ENCODE results near the gene CNOT8. TPM values are rescaled to one million over a fixed set of nuclear protein-coding genes. Genes with fewer than 3 reads are reported as not detected.
"Not testable (repeated sequence)": the region's sequence is repeated elsewhere in the genome, so short reads cannot be mapped to it uniquely, and the experiment has no call there.

Gene CNOT8
- total and polyA plus RNA-seq, 4 donors, result 53.9 to 87.0 (median 68.7) TPM

DNA sequence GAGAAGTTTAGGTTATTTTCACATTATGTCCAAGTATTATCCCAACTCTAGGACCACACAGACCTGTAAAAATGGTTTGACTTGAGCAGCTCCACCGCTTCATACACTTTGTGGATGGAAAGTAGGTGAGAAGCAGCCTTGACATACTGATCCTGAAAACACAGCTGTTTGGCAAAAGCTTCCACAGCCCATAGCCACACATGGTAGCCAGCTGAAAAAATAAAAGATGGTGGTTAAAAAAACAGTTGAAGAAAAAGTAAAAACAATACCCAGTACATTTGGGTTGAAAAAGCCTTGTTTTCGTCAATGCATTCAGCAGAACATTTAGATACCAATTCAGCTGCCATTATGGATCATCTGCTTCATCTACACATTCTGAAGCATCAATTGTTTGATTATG, 42.8 kb downstream of the CNOT8 start:
- H3K36me3 ChIP-seq (ENCODE audit: control insufficient read depth in 4 of 4, insufficient read depth in 4 of 4, low read length in 4 of 4), result peaks cover 20 to 64% (median 32%) of the 10 kb centered on the region in 4 donors
- H3K9me3 ChIP-seq (ENCODE audit: control insufficient read depth in 4 of 4, insufficient read depth in 3 of 4, low read length in 3 of 4), result no peaks in the 10 kb centered on the region
- TF ChIP-seq, protein P1, sequence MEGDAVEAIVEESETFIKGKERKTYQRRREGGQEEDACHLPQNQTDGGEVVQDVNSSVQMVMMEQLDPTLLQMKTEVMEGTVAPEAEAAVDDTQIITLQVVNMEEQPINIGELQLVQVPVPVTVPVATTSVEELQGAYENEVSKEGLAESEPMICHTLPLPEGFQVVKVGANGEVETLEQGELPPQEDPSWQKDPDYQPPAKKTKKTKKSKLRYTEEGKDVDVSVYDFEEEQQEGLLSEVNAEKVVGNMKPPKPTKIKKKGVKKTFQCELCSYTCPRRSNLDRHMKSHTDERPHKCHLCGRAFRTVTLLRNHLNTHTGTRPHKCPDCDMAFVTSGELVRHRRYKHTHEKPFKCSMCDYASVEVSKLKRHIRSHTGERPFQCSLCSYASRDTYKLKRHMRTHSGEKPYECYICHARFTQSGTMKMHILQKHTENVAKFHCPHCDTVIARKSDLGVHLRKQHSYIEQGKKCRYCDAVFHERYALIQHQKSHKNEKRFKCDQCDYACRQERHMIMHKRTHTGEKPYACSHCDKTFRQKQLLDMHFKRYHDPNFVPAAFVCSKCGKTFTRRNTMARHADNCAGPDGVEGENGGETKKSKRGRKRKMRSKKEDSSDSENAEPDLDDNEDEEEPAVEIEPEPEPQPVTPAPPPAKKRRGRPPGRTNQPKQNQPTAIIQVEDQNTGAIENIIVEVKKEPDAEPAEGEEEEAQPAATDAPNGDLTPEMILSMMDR (IDR thresholded peaks at IDR 0.05; ENCODE audit: control extremely low read depth, extremely low read depth), result no peak
- 95% methylated on average over 2 of the region's 2 CpGs for WGBS, 2 donors
- H3K4me1 ChIP-seq (ENCODE audit: control insufficient read depth in 5 of 5, insufficient read depth in 5 of 5, low read length in 5 of 5), result no peaks in the 10 kb centered on the region
- DNase-seq, result no peak
- H3K4me3 ChIP-seq, result no peak overlapping the region
- H3K27me3 ChIP-seq (ENCODE audit: control insufficient read depth in 3 of 3, insufficient read depth in 3 of 3, low read length in 2 of 3), result no peaks in the 10 kb centered on the region
- no peak for ATAC-seq (ENCODE audit: insufficient read depth, low FRiP score)
- H3K9ac ChIP-seq (ENCODE audit: insufficient read depth in 1 of 2, low read length in 2 of 2), result no peak overlapping the region
- no peak overlapping the region for H3K27ac ChIP-seq (ENCODE audit: low read depth in 1 of 2, low read length in 1 of 2)

DNA sequence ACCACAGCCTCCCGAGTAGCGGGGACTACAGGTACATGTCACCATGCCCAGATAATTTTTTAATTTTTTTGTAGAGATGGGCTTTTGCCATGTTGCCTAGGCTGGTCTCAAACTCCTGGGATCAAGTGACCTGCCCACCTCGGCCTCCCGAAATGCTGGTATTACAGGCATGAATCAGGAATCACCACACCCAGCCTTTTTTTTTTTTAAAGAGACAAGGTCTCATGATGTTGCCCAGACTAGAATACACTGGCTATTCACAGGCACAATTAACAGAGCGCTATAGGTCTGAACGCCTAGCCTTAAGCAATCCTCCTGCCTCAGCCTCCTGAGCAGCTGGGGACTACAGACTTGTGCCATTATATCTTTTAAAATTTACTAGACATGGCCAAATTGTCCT, 43.5 kb downstream of the CNOT8 start:
- H3K27ac ChIP-seq (ENCODE audit: low read depth in 1 of 2, low read length in 1 of 2), result no peak overlapping the region
- TF ChIP-seq, protein P1 (IDR thresholded peaks at IDR 0.05; ENCODE audit: control extremely low read depth, extremely low read depth), result no peak
- ATAC-seq (ENCODE audit: insufficient read depth, low FRiP score) (no peak), DNase-seq (no peak)
- H3K9ac ChIP-seq (ENCODE audit: insufficient read depth in 1 of 2, low read length in 2 of 2), result no peak overlapping the region
- H3K27me3 ChIP-seq (ENCODE audit: control insufficient read depth in 3 of 3, insufficient read depth in 3 of 3, low read length in 2 of 3), result no peaks in the 10 kb centered on the region
- 92 to 98% methylated on average over 6 of the region's 6 CpGs for WGBS, 2 donors
- no peaks in the 10 kb centered on the region for H3K9me3 ChIP-seq (ENCODE audit: control insufficient read depth in 4 of 4, insufficient read depth in 3 of 4, low read length in 3 of 4)
- no peak overlapping the region for H3K4me3 ChIP-seq
- H3K4me1 ChIP-seq (ENCODE audit: control insufficient read depth in 5 of 5, insufficient read depth in 5 of 5, low read length in 5 of 5), result no peaks in the 10 kb centered on the region
- peaks cover 19 to 65% (median 36%) of the 10 kb centered on the region in 4 donors for H3K36me3 ChIP-seq (ENCODE audit: control insufficient read depth in 4 of 4, insufficient read depth in 4 of 4, low read length in 4 of 4)

DNA sequence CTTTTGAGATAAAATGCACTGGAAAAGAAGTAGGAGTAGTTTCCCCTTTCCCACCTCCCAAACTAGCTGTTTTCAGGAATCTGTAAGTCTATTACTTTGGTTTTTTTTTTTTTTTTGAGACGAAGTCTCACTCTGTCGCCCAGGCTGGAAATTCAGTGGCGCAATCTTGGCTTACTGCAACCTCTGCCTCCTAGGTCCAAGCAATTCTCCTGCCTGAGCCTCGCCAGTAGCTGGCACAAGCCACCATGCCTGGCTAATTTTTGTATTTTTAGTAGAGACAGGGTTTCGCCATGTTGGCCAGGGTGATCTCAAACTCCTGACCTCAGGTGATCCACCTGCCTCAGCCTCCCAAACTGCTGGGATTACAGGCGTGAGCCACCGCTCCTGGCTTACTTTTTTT, 47.2 kb downstream of the CNOT8 start:
- not testable (repeated sequence) for H3K4me1 ChIP-seq (ENCODE audit: control insufficient read depth in 5 of 5, insufficient read depth in 5 of 5, low read length in 5 of 5); H3K9me3 ChIP-seq (ENCODE audit: control insufficient read depth in 4 of 4, insufficient read depth in 3 of 4, low read length in 3 of 4); H3K4me3 ChIP-seq; H3K27ac ChIP-seq (ENCODE audit: low read depth in 1 of 2, low read length in 1 of 2); DNase-seq; H3K9ac ChIP-seq (ENCODE audit: insufficient read depth in 1 of 2, low read length in 2 of 2); H3K27me3 ChIP-seq (ENCODE audit: control insufficient read depth in 3 of 3, insufficient read depth in 3 of 3, low read length in 2 of 3); ATAC-seq (ENCODE audit: insufficient read depth, low FRiP score)
- 83 to 85% methylated on average over 7 of the region's 7 CpGs for WGBS, 2 donors
- H3K36me3 ChIP-seq (ENCODE audit: control insufficient read depth in 4 of 4, insufficient read depth in 4 of 4, low read length in 4 of 4), result peaks cover 23 to 46% (median 31%) of the 10 kb centered on the region in 4 donors

DNA sequence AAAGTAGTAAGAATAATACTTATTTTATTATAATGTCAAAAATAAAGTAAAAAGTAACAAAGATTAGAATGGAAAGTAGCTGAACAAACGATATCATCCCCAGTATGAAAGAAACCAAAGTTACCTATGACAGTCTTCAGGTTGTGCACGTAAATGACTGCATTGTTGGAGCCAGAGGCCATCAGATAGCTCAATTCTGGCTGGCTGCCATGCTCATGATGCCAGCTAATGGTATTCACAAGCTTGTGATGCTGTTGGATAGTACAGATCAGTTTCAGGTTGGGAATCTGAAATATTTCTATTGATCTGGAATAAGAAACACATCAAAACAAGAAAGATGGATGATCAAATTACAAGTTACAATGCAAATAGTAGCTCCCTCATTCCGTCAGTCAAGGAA, 58.4 kb downstream of the CNOT8 start:
- Histone ChIP-seq H3K27me3 (ENCODE audit: control insufficient read depth in 3 of 3, insufficient read depth in 3 of 3, low read length in 2 of 3) (no peaks in the 10 kb centered on the region), H3K27ac (ENCODE audit: low read depth in 1 of 2, low read length in 1 of 2) (no peak overlapping the region), H3K4me1 (ENCODE audit: control insufficient read depth in 5 of 5, insufficient read depth in 5 of 5, low read length in 5 of 5) (no peaks in the 10 kb centered on the region), H3K9me3 (ENCODE audit: control insufficient read depth in 4 of 4, insufficient read depth in 3 of 4, low read length in 3 of 4) (no peaks in the 10 kb centered on the region), H3K9ac (ENCODE audit: insufficient read depth in 1 of 2, low read length in 2 of 2) (no peak overlapping the region), H3K4me3 (no peak overlapping the region), H3K36me3 (ENCODE audit: control insufficient read depth in 4 of 4, insufficient read depth in 4 of 4, low read length in 4 of 4) (peaks cover 17 to 33% (median 31%) of the 10 kb centered on the region in 4 donors)
- 89 to 90% methylated on average over 3 of the region's 3 CpGs for WGBS, 2 donors
- TF ChIP-seq, protein P1 (IDR thresholded peaks at IDR 0.05; ENCODE audit: control extremely low read depth, extremely low read depth), result no peak
- DNase-seq (no peak), ATAC-seq (ENCODE audit: insufficient read depth, low FRiP score) (no peak)

Measured in lung (tissue), 12 donors.